Omental fat pad (tissue), 4 donors: ENCODE data around the gene TFG. TPM values are rescaled to one million over a fixed set of nuclear protein-coding genes. Genes with fewer than 3 reads are reported as not detected.

ENCODE experiments used
- ATAC-seq: fragments of 150-250 bp; one replicate; pipeline ENCODE4 v1.9.1; 2016; ENCODE audit warnings: mild to moderate bottlenecking, moderate library complexity; ENCODE audit not compliant: low FRiP score
- DNase-seq: peaks from one replicate; pipeline ENCODE4 v3.0.0-alpha.2; 2019; ENCODE audit warnings: low spot score
- total RNA-seq, 4 donors: library from RNA; depleted of rRNA; stranded (reverse); fragments of >200 nt; gene quantifications; one replicate each; pipeline ENCODE4 v1.1.0, GENCODE V29; 2016
- TF ChIP-seq, protein P1 (sequence below), 3 donors: fragments of 450-650 bp; IDR thresholded peaks; one replicate each; pipeline ENCODE4 v1.5.1; 2016 to 2017; ENCODE audit warnings: antibody characterized with exemption in 3 of 3, mild to moderate bottlenecking in 3 of 3, moderate library complexity in 2 of 3

Gene TFG
- total RNA-seq, 4 donors from 2014 or later, result 59.3 to 108 (median 91.3) TPM

GRCh38 chr3:100776097-100776729 lies 66.9 kb downstream of the TFG start:
- no peak for ATAC-seq
- TF ChIP-seq, protein P1, sequence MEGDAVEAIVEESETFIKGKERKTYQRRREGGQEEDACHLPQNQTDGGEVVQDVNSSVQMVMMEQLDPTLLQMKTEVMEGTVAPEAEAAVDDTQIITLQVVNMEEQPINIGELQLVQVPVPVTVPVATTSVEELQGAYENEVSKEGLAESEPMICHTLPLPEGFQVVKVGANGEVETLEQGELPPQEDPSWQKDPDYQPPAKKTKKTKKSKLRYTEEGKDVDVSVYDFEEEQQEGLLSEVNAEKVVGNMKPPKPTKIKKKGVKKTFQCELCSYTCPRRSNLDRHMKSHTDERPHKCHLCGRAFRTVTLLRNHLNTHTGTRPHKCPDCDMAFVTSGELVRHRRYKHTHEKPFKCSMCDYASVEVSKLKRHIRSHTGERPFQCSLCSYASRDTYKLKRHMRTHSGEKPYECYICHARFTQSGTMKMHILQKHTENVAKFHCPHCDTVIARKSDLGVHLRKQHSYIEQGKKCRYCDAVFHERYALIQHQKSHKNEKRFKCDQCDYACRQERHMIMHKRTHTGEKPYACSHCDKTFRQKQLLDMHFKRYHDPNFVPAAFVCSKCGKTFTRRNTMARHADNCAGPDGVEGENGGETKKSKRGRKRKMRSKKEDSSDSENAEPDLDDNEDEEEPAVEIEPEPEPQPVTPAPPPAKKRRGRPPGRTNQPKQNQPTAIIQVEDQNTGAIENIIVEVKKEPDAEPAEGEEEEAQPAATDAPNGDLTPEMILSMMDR (IDR thresholded peaks at IDR 0.05), result no peak
- no peak for DNase-seq

DNA sequence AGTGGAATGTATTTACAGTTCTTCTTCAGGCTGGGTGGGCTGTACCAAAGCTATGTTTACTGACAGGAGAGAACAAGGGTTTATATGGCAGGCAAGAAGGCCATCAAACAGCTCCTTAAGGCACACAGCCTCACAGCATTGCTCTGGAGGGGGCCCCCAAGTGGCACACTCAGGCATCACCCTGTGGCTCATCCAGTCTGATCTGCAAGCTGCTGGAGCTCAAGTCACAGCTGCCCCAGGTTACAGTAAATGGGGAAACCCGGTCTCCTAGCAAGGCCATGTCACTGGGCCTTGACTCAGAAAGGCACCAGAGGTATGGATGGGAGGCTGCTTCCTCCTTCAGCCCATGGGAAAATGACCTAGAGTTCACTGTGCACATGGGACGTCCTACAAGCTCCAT lies 67.5 kb downstream of the TFG start:
- ATAC-seq, result no peak
- TF ChIP-seq, protein P1 (IDR thresholded peaks at IDR 0.05), result no peak
- no peak for DNase-seq

DNA sequence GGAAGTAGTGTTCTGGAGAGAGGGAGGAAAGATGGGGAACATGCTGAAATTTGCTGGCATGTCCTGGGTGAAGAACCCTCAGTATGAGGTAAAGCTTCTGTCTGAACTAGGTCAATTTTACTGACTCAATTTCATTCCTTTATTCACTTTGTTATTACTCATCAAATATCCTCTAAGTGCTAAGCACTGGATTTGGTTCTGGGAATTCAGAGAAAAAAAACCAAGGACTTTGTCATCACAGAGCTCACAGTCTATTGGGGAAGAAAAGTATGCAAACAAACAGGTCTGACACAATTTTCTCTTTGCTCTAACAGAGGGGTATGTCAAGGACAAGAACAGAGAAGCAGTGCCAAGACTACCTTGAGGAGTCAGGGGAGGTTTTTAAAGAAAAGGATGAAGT lies 68.0 kb downstream of the TFG start:
- no peak for DNase-seq
- TF ChIP-seq, protein P1 (IDR thresholded peaks at IDR 0.05), result no peak
- ATAC-seq, result no peak

- no peak for DNase-seq
- no peak for ATAC-seq
- TF ChIP-seq, protein P1 (IDR thresholded peaks at IDR 0.05), result no peak
Observed at GRCh38 chr3:100779480-100779879, 70.2 kb downstream of the TFG start.

DNA sequence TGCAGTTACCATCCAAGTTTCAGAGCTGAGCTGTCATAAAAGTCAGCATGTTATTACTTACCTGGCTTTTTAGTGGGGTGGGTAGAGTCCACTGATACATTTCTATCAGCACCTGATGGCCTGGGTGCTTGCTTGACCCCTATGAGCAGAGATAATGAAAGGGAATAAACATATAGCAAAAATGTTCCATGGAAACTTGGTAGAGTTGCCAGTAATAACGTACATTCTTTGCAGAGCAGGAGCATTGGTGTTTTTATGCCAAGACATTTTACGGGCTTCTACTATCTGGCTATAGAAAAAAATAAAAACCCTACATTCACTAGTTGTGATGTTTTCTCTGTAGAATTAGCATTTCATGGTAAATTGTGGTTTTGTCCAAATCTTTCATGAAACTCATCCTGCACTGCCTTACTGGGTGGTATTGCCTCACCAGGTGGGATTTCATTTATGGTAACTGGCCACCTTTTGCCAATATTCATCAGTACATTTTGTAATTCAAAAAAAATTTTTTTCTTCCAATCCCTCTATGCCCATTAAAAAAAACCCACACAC lies 70.9 kb downstream of the TFG start:
- TF ChIP-seq, protein P1 (IDR thresholded peaks at IDR 0.05), result no peak
- ATAC-seq, result no peak
- no peak for DNase-seq

- no peak for ATAC-seq
- DNase-seq, result no peak
- TF ChIP-seq, protein P1 (IDR thresholded peaks at IDR 0.05), result no peak
Observed at GRCh38 chr3:100781301-100781700, 72.0 kb downstream of the TFG start.

DNA sequence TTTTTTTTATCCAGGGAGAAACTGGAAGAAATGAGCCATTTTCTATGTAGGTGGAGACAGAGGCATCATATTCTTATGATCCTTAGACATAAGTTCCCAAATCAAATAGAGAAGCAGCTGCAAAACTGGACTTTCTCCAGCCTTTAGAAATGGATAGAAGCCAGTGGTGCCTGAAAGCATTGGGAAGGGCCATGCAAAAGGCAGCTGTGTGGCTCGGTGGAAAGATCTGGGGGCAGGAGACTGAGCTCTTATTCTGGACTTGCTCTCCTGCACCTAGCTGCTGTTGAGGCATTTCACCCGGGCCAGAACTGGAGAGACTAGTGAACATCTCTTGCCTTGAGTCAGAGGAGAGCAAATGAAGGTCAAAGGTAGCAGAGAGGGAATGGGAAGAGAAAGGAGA lies 73.1 kb downstream of the TFG start:
- TF ChIP-seq, protein P1 (IDR thresholded peaks at IDR 0.05), result no peak
- no peak for ATAC-seq

More for the DNA sequence above, 73.1 kb downstream of the TFG start:
- no peak for DNase-seq
